Astrocyte (in vitro differentiated cells and primary cell): ENCODE data around the gene RWDD1. TPM values are rescaled to one million over a fixed set of nuclear protein-coding genes. Genes with fewer than 3 reads are reported as not detected.

Experiments used
- DNase-seq: peaks from one replicate; pipeline ENCODE4 v3.0.0-alpha.2; 2010; ENCODE audit warnings: low read depth
- FAIRE-seq: peaks from 2 replicates; lab custom pipeline; 2011; peaks lifted over from hg19 to GRCh38; lab: Jason Lieb, UNC
- H2AFZ ChIP-seq: 2 replicates; pipeline ENCODE4 v1.6.0; 2012; ENCODE audit warnings: low read depth, low read length, inconsistent platforms
- H3K27ac ChIP-seq: 2 replicates; pipeline ENCODE4 v1.5.1; 2011; ENCODE audit warnings: low read depth, low read length, inconsistent platforms
- H3K27me3 ChIP-seq: 2 replicates; pipeline ENCODE4 v1.6.0; 2011; ENCODE audit warnings: low read length, inconsistent platforms; ENCODE audit not compliant: insufficient read depth
- H3K36me3 ChIP-seq: 2 replicates; pipeline ENCODE4 v1.5.1; 2011; ENCODE audit warnings: low read length, inconsistent platforms; ENCODE audit not compliant: insufficient read depth
- H3K4me1 ChIP-seq: 2 replicates; pipeline ENCODE4 v1.5.1; 2011; ENCODE audit warnings: low read length, inconsistent platforms; ENCODE audit not compliant: insufficient read depth
- H3K4me2 ChIP-seq: 2 replicates; pipeline ENCODE4 v1.6.0; 2012; ENCODE audit warnings: low read length, inconsistent platforms
- H3K4me3 ChIP-seq: 2 replicates; pipeline ENCODE4 v1.5.1; 2011; ENCODE audit warnings: low read depth, mild to moderate bottlenecking, low read length, inconsistent platforms; ENCODE audit not compliant: insufficient read depth
- H3K79me2 ChIP-seq: 2 replicates; pipeline ENCODE4 v1.6.0; 2012; ENCODE audit warnings: mild to moderate bottlenecking, low read length, inconsistent platforms; ENCODE audit not compliant: insufficient read depth
- H3K9ac ChIP-seq: 2 replicates; pipeline ENCODE4 v1.6.0; 2012; ENCODE audit warnings: mild to moderate bottlenecking, low read length, inconsistent platforms
- H3K9me3 ChIP-seq: 2 replicates; pipeline ENCODE4 v1.5.1; 2012; ENCODE audit warnings: low read depth, mild to moderate bottlenecking, low read length, inconsistent platforms; ENCODE audit not compliant: insufficient read depth
- H4K20me1 ChIP-seq: 2 replicates; pipeline ENCODE4 v1.6.0; 2012; ENCODE audit warnings: low read length, inconsistent platforms; ENCODE audit not compliant: insufficient read depth
- H3K27ac Mint-ChIP-seq: one replicate; pipeline ENCODE4 v1.8.0; 2021; ENCODE audit warnings: mild to moderate bottlenecking, mixed read lengths; ENCODE audit not compliant: unreplicated experiment
- H3K27me3 Mint-ChIP-seq: one replicate; pipeline ENCODE4 v1.8.0; 2021; ENCODE audit warnings: low read depth, mixed read lengths; ENCODE audit not compliant: unreplicated experiment
- H3K36me3 Mint-ChIP-seq: one replicate; pipeline ENCODE4 v1.8.0; 2021; ENCODE audit warnings: low read depth, mixed read lengths; ENCODE audit not compliant: unreplicated experiment
- H3K4me1 Mint-ChIP-seq: one replicate; pipeline ENCODE4 v1.8.0; 2021; ENCODE audit warnings: low read depth, mixed read lengths; ENCODE audit not compliant: unreplicated experiment
- H3K4me3 Mint-ChIP-seq: one replicate; pipeline ENCODE4 v1.8.0; 2021; ENCODE audit warnings: mild to moderate bottlenecking, moderate library complexity, mixed read lengths; ENCODE audit not compliant: unreplicated experiment
- H3K9me3 Mint-ChIP-seq: one replicate; pipeline ENCODE4 v1.8.0; 2021; ENCODE audit warnings: mild to moderate bottlenecking, mixed read lengths; ENCODE audit not compliant: unreplicated experiment
- CTCF ChIP-seq: IDR thresholded peaks from 2 replicates; pipeline ENCODE4 v1.5.1; 2011; ENCODE audit warnings: low read depth, mild to moderate bottlenecking, inconsistent platforms, low read length, moderate library complexity; ENCODE audit not compliant: insufficient read depth
- EZH2 ChIP-seq: IDR thresholded peaks from 2 replicates; pipeline ENCODE4 v1.6.1; 2012; ENCODE audit warnings: mild to moderate bottlenecking, low read length, inconsistent platforms; ENCODE audit not compliant: insufficient read depth
- total RNA-seq: library from RNA; stranded (reverse); gene quantifications from 2 replicates; pipeline ENCODE4 v1.2.1, GENCODE V29; 2021

Gene RWDD1
- total RNA-seq, 1 donor from 2014 or later = 45.1 TPM

- Histone ChIP-seq H2AFZ (no peak overlapping the region), H3K27me3 (no peaks in the 10 kb centered on the region), H3K9me3 (no peaks in the 10 kb centered on the region), H4K20me1 (no peaks in the 10 kb centered on the region), H3K9ac (no peak overlapping the region), H3K36me3 (no peaks in the 10 kb centered on the region), H3K4me2 (no peak overlapping the region), H3K4me3 (no peak overlapping the region), H3K27ac (no peak overlapping the region), H3K4me1 (peaks cover under 1% of the 10 kb centered on the region), H3K79me2 (no peaks in the 10 kb centered on the region)
- DNase-seq = no peak
- Mint-ChIP-seq H3K36me3 (no peaks in the 10 kb centered on the region), H3K4me1 (peaks cover 7% of the 10 kb centered on the region), H3K4me3 (no peak overlapping the region), H3K27me3 (no peaks in the 10 kb centered on the region), H3K9me3 (no peaks in the 10 kb centered on the region), H3K27ac (no peak overlapping the region)
- TF ChIP-seq CTCF = no peak
- no peak for TF ChIP-seq EZH2
- no peak for FAIRE-seq
Observed at GRCh38 chr6:116535109-116535508, 36.2 kb upstream of the RWDD1 start.

- H3K79me2 ChIP-seq = no peaks in the 10 kb centered on the region
- Mint-ChIP-seq H3K27me3 (no peaks in the 10 kb centered on the region), H3K4me1 (no peaks in the 10 kb centered on the region), H3K36me3 (no peaks in the 10 kb centered on the region), H3K9me3 (no peaks in the 10 kb centered on the region), H3K4me3 (no peak overlapping the region), H3K27ac (no peak overlapping the region)
- TF ChIP-seq EZH2 (no peak), CTCF (peak; percentile 74)
- peak overlapping the region; percentile 63 for H2AFZ ChIP-seq
- H4K20me1 ChIP-seq = no peaks in the 10 kb centered on the region
- no peak overlapping the region for H3K27ac ChIP-seq
- H3K4me1 ChIP-seq = no peaks in the 10 kb centered on the region
- FAIRE-seq = no peak
- no peaks in the 10 kb centered on the region for H3K27me3 ChIP-seq
- H3K4me3 ChIP-seq = no peak overlapping the region
- H3K9me3 ChIP-seq = no peaks in the 10 kb centered on the region
- H3K4me2 ChIP-seq = no peak overlapping the region
- no peak overlapping the region for H3K9ac ChIP-seq
- DNase-seq = peak; percentile 50
- H3K36me3 ChIP-seq = no peaks in the 10 kb centered on the region
Observed at GRCh38 chr6:116536216-116536621, 35.1 kb upstream of the RWDD1 start.

- H4K20me1 ChIP-seq = no peaks in the 10 kb centered on the region
- no peak overlapping the region for H2AFZ ChIP-seq
- no peaks in the 10 kb centered on the region for H3K9me3 ChIP-seq
- Mint-ChIP-seq H3K9me3 (no peaks in the 10 kb centered on the region), H3K4me1 (no peaks in the 10 kb centered on the region), H3K27ac (no peak overlapping the region), H3K36me3 (no peaks in the 10 kb centered on the region), H3K4me3 (no peak overlapping the region), H3K27me3 (no peaks in the 10 kb centered on the region)
- no peak overlapping the region for H3K27ac ChIP-seq
- H3K4me1 ChIP-seq = no peaks in the 10 kb centered on the region
- H3K27me3 ChIP-seq = no peaks in the 10 kb centered on the region
- FAIRE-seq (no peak), DNase-seq (no peak)
- H3K9ac ChIP-seq = no peak overlapping the region
- no peak overlapping the region for H3K4me2 ChIP-seq
- H3K36me3 ChIP-seq = no peaks in the 10 kb centered on the region
- H3K4me3 ChIP-seq = no peak overlapping the region
- no peaks in the 10 kb centered on the region for H3K79me2 ChIP-seq
- TF ChIP-seq CTCF (no peak), EZH2 (no peak)
Observed at GRCh38 chr6:116542426-116542825, 28.9 kb upstream of the RWDD1 start.
